GM19099 (cell line): ENCODE results near the gene PPP1R14C.

Source experiments
- POLR2A ChIP-seq: IDR thresholded peaks from 3 replicates; pipeline ENCODE4 v1.6.1; 2011; ENCODE audit warnings: low read depth; ENCODE audit not compliant: insufficient read length; ENCODE audit errors: extremely low read depth

Gene PPP1R14C

GRCh38 chr6:150142670-150143515 lies at the start of gene PPP1R14C:
TSS of gene PPP1R14C (plus strand) at chr6:150143044. CDS start at chr6:150143193, 149 bp downstream.
- TF ChIP-seq POLR2A = no peak

- TF ChIP-seq POLR2A = no peak
These were observed 49.4 kb upstream of the PPP1R14C start for GRCh38 chr6:150093397-150093796.

GRCh38 chr6:150098155-150098554 lies 44.7 kb upstream of the PPP1R14C start:
- TF ChIP-seq POLR2A = no peak

GRCh38 chr6:150099546-150099945 lies 43.3 kb upstream of the PPP1R14C start:
- TF ChIP-seq POLR2A = no peak

- TF ChIP-seq POLR2A = no peak
These were observed 42.9 kb upstream of the PPP1R14C start for GRCh38 chr6:150099953-150100352.

GRCh38 chr6:150100745-150101144 lies 42.1 kb upstream of the PPP1R14C start:
- TF ChIP-seq POLR2A = no peak

GRCh38 chr6:150102750-150103270 lies 40.0 kb upstream of the PPP1R14C start:
- TF ChIP-seq POLR2A = no peak

- TF ChIP-seq POLR2A = no peak
These were observed 30.6 kb upstream of the PPP1R14C start for GRCh38 chr6:150112233-150112632.

- no peak for TF ChIP-seq POLR2A
These were observed 27.1 kb upstream of the PPP1R14C start for GRCh38 chr6:150115769-150116168.

GRCh38 chr6:150116200-150116800 lies 26.5 kb upstream of the PPP1R14C start:
- no peak for TF ChIP-seq POLR2A

GRCh38 chr6:150118203-150118602 lies 24.6 kb upstream of the PPP1R14C start:
- no peak for TF ChIP-seq POLR2A

- TF ChIP-seq POLR2A = no peak
These were observed 24.2 kb upstream of the PPP1R14C start for GRCh38 chr6:150118627-150119026.

GRCh38 chr6:150119173-150119572 lies 23.7 kb upstream of the PPP1R14C start:
- no peak for TF ChIP-seq POLR2A

- TF ChIP-seq POLR2A = no peak
These were observed 19.2 kb upstream of the PPP1R14C start for GRCh38 chr6:150123645-150124044.

GRCh38 chr6:150124235-150124634 lies 18.6 kb upstream of the PPP1R14C start:
- TF ChIP-seq POLR2A = no peak

GRCh38 chr6:150126641-150127291 lies 16.1 kb upstream of the PPP1R14C start:
- TF ChIP-seq POLR2A = no peak

- no peak for TF ChIP-seq POLR2A
These were observed 14.4 kb upstream of the PPP1R14C start for GRCh38 chr6:150128425-150128824.
